Measurements from ENCODE around the gene RBM20. TPM values are rescaled to one million over a fixed set of nuclear protein-coding genes. Genes with fewer than 3 reads are reported as not detected.

RBM20 gene
- total RNA-seq, 2 experiments from 2014 or later = 0.06 to 0.17 TPM

GRCh38 chr10:110681023-110681681 lies 37.0 kb downstream of the RBM20 start:
- Mint-ChIP-seq H3K36me3 (no peaks in the 10 kb centered on the region), H3K27me3 (peaks cover 29% of the 10 kb centered on the region), H3K4me3 (no peak overlapping the region), H3K4me1 (peaks cover 5% of the 10 kb centered on the region), H3K9me3 (no peaks in the 10 kb centered on the region), H3K27ac (no peak overlapping the region)
- POLR2A ChIA-PET = no interaction called here
- no peak for DNase-seq
- ATAC-seq (ENCODE audit: low read depth) = peak; percentile 65

DNA sequence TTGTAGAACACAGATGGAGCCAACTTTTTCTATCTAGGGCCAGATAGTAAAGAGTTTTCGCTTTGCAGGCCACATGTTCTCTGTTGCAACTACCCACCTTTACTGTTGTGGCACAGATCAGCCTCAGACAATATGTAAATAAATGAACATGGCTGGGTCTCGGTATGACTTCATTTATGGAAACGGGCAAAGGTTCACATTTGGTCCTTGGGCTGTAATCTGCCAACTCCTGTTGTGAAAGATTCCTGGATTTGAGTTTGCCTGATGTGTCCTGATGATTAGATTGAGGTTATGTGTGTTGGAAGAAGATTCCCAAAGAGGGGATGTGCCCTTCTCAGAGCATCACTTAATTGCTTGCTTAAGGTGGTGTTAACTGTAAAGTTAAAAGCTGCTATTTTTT lies 38.2 kb downstream of the RBM20 start:
- Mint-ChIP-seq H3K4me3 (no peak overlapping the region), H3K36me3 (no peaks in the 10 kb centered on the region), H3K27ac (no peak overlapping the region), H3K27me3 (peaks cover 29% of the 10 kb centered on the region), H3K9me3 (no peaks in the 10 kb centered on the region), H3K4me1 (peaks cover 5% of the 10 kb centered on the region)
- POLR2A ChIA-PET = no interaction called here
- DNase-seq (no peak), ATAC-seq (ENCODE audit: low read depth) (no peak)

DNA sequence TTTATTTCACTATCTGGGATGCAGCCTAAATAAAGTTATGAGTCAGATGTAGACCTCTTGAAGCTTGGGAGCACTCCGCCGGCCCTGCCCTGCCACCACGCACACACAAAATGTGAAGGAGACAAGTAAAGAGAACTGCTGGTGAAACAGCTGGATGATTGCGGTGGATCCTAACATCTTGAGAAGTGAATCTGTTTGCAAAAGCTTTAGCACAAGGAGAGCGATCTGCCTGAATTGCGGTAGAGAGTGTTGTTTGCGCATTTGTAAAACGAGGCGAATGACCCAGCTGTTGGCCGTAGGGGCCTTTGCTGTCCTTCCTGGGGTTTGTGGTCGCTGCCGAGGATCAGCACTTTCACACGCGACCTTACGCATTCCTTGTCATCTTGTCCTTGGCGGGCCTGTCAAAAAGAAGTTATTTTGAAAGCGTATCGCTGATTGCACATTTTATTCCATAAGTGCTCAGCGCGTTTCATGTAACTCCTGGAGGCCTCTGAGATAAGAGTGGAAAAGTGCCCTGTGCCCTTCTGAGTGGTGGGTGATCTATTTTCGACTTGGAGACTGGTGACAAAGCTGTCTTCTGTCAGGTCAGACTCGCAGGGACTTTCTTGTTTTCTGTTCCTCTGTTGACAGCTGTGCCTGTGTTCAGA lies 40.8 kb downstream of the RBM20 start:
- ATAC-seq (ENCODE audit: low read depth) = no peak
- Mint-ChIP-seq H3K27ac (no peak overlapping the region), H3K9me3 (no peaks in the 10 kb centered on the region), H3K4me1 (peaks cover 5% of the 10 kb centered on the region), H3K36me3 (no peaks in the 10 kb centered on the region), H3K27me3 (peaks cover 28% of the 10 kb centered on the region), H3K4me3 (no peak overlapping the region)
- no peak for DNase-seq
- POLR2A ChIA-PET = interaction anchor here (0.6 kb wide), 1 partner anchor 28 kb away, joined by 3 read pairs; no protein-coding TSS in a partner anchor

DNA sequence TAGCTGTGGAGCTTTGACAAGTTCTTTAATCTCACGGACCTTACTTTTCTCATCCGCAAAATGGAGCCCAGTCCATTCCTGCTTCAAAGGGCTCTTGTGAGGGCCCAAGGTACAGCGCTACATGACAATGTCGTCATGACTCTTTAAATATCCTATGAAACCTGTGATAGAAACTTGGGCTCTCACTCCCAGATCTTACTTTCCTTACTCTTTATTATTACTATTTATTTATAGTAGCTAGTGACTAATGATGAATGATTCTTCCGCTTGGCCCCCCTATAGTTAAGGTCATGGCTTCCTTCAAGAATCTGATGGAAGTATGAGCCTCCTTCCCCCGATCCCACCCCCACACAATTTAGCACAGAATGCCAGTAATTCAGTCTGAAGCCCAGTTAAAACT lies 41.9 kb downstream of the RBM20 start:
- POLR2A ChIA-PET = no interaction called here
- no peaks in the 10 kb centered on the region for H3K36me3 Mint-ChIP-seq
- H3K4me1 Mint-ChIP-seq = peaks cover 1% of the 10 kb centered on the region
- H3K4me3 Mint-ChIP-seq = no peak overlapping the region
- H3K27ac Mint-ChIP-seq = no peak overlapping the region
- DNase-seq = no peak
- no peak for ATAC-seq (ENCODE audit: low read depth)
- no peaks in the 10 kb centered on the region for H3K9me3 Mint-ChIP-seq
- peaks cover 28% of the 10 kb centered on the region for H3K27me3 Mint-ChIP-seq

- H3K4me3 Mint-ChIP-seq = no peak overlapping the region
- POLR2A ChIA-PET = no interaction called here
- H3K4me1 Mint-ChIP-seq = no peaks in the 10 kb centered on the region
- H3K27ac Mint-ChIP-seq = no peak overlapping the region
- H3K27me3 Mint-ChIP-seq = peaks cover 31% of the 10 kb centered on the region
- DNase-seq = no peak
- no peak for ATAC-seq (ENCODE audit: low read depth)
- H3K36me3 Mint-ChIP-seq = no peaks in the 10 kb centered on the region
- no peaks in the 10 kb centered on the region for H3K9me3 Mint-ChIP-seq
Measured at GRCh38 chr10:110686949-110687348, 42.8 kb downstream of the RBM20 start.

GRCh38 chr10:110687400-110687799 lies 43.3 kb downstream of the RBM20 start:
- Mint-ChIP-seq H3K4me3 (no peak overlapping the region), H3K27ac (no peak overlapping the region), H3K9me3 (no peaks in the 10 kb centered on the region), H3K36me3 (no peaks in the 10 kb centered on the region), H3K4me1 (no peaks in the 10 kb centered on the region), H3K27me3 (peaks cover 27% of the 10 kb centered on the region)
- DNase-seq (no peak), ATAC-seq (ENCODE audit: low read depth) (no peak)
- POLR2A ChIA-PET = interaction anchor here (0.6 kb wide), 1 partner anchor 107 kb away, joined by 3 read pairs; no protein-coding TSS in a partner anchor

- Mint-ChIP-seq H3K36me3 (no peaks in the 10 kb centered on the region), H3K4me3 (no peak overlapping the region), H3K9me3 (peaks cover 1% of the 10 kb centered on the region), H3K27me3 (peaks cover 17% of the 10 kb centered on the region), H3K4me1 (no peaks in the 10 kb centered on the region), H3K27ac (no peak overlapping the region)
- ATAC-seq (ENCODE audit: low read depth) = no peak
- POLR2A ChIA-PET = no interaction called here
- no peak for DNase-seq
Measured at GRCh38 chr10:110691139-110691538, 47.0 kb downstream of the RBM20 start.

GRCh38 chr10:110694263-110694662 lies 50.1 kb downstream of the RBM20 start:
- Mint-ChIP-seq H3K36me3 (no peaks in the 10 kb centered on the region), H3K27ac (no peak overlapping the region), H3K4me3 (no peak overlapping the region), H3K9me3 (peaks cover 1% of the 10 kb centered on the region), H3K4me1 (no peaks in the 10 kb centered on the region), H3K27me3 (peaks cover 18% of the 10 kb centered on the region)
- no peak for ATAC-seq (ENCODE audit: low read depth)
- POLR2A ChIA-PET = no interaction called here
- DNase-seq = no peak

DNA sequence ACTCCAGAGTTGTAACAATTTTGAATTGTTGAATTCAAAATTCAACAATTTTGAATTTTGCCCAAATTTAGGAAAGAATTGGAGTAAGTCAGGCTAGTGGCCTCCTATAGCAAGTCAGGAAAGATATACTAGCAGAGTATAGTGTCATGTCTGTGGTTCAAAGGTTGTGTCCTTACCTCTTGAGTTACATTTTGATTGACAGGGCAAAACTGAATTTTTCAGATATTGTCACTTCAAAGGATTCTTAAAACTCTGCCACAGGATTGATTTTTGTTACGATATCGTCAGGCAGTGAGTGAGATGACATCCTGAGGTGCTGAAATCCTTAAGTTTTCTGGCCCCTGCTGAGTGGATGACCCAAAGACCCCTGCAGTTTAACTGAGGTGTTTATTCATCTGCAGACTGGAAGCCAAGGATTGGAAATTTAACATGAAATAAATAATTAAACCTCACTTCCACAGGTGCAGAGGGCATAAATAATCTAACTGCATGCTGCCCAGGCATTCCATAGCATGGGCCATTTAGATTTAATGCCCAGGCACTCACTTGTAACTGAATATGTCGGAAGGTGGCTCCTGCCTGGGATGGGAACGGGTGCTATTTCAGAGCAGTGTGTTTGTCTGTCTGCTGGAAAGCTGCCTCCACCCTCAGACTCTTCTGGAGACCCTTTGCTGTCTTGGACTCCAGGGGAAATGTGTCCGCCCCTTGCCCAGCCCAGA lies 50.8 kb downstream of the RBM20 start:
- no peaks in the 10 kb centered on the region for H3K36me3 Mint-ChIP-seq
- no peak overlapping the region for H3K4me3 Mint-ChIP-seq
- no peak overlapping the region for H3K27ac Mint-ChIP-seq
- POLR2A ChIA-PET = no interaction called here
- peaks cover 18% of the 10 kb centered on the region for H3K27me3 Mint-ChIP-seq
- H3K4me1 Mint-ChIP-seq = no peaks in the 10 kb centered on the region
- no peak for DNase-seq
- peaks cover 1% of the 10 kb centered on the region for H3K9me3 Mint-ChIP-seq
- ATAC-seq (ENCODE audit: low read depth) = no peak

DNA sequence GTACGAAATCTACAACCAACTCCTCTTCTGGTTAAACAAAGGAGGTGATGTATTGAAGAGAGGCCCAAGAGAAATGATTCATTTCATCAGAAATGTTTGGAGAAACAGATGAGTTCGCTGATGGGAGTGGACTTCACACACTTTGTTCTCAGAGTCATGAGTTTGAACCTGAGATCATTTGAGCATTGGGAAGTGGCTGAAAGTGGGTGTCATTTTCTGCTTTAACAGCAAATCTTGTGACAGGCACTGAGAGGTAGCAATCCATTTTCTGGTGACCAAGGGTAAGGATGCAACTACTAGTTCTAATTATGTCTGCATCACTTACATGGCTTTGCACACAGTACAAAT lies 51.4 kb downstream of the RBM20 start:
- Mint-ChIP-seq H3K4me3 (no peak overlapping the region), H3K36me3 (no peaks in the 10 kb centered on the region), H3K27ac (no peak overlapping the region), H3K27me3 (peaks cover 18% of the 10 kb centered on the region), H3K9me3 (peaks cover 1% of the 10 kb centered on the region), H3K4me1 (peaks cover 2% of the 10 kb centered on the region)
- DNase-seq (no peak), ATAC-seq (ENCODE audit: low read depth) (no peak)
- POLR2A ChIA-PET = no interaction called here

GRCh38 chr10:110696436-110696835 lies 52.3 kb downstream of the RBM20 start:
- no peak overlapping the region for H3K4me3 Mint-ChIP-seq
- POLR2A ChIA-PET = no interaction called here
- DNase-seq (no peak), ATAC-seq (ENCODE audit: low read depth) (no peak)
- H3K9me3 Mint-ChIP-seq = peaks cover 1% of the 10 kb centered on the region
- peaks cover 18% of the 10 kb centered on the region for H3K27me3 Mint-ChIP-seq
- H3K4me1 Mint-ChIP-seq = peaks cover 2% of the 10 kb centered on the region
- no peak overlapping the region for H3K27ac Mint-ChIP-seq
- no peaks in the 10 kb centered on the region for H3K36me3 Mint-ChIP-seq

GRCh38 chr10:110698340-110698739 lies 54.2 kb downstream of the RBM20 start:
- DNase-seq (no peak), ATAC-seq (ENCODE audit: low read depth) (no peak)
- H3K4me1 Mint-ChIP-seq = peaks cover 2% of the 10 kb centered on the region
- H3K27ac Mint-ChIP-seq = no peak overlapping the region
- no peaks in the 10 kb centered on the region for H3K9me3 Mint-ChIP-seq
- peaks cover 11% of the 10 kb centered on the region for H3K27me3 Mint-ChIP-seq
- no peak overlapping the region for H3K4me3 Mint-ChIP-seq
- POLR2A ChIA-PET = no interaction called here
- no peaks in the 10 kb centered on the region for H3K36me3 Mint-ChIP-seq

DNA sequence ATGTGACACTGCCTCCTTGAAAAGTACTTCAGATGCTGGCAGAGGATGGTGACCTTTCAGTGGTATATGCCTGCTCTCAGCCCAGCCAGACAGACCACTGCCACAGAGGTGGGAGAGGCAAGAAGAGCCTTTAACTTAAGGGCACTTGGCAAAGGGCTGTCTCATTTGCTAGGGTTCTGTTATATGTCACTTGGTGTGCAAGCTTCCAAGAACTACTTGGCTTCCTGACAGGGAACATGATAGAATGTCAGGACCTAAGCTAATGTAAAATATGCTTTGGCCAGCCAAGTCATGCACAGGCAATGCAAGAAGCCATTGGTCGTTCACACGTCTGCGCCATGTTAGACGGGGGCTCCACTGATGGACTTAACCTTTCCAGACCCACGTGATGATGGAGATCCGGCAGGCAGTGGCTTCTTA lies 54.7 kb downstream of the RBM20 start:
- Mint-ChIP-seq H3K4me1 (peaks cover 2% of the 10 kb centered on the region), H3K4me3 (no peak overlapping the region), H3K27me3 (peaks cover 6% of the 10 kb centered on the region), H3K9me3 (no peaks in the 10 kb centered on the region), H3K36me3 (no peaks in the 10 kb centered on the region), H3K27ac (no peak overlapping the region)
- DNase-seq = no peak
- ATAC-seq (ENCODE audit: low read depth) = no peak
- POLR2A ChIA-PET = no interaction called here

DNA sequence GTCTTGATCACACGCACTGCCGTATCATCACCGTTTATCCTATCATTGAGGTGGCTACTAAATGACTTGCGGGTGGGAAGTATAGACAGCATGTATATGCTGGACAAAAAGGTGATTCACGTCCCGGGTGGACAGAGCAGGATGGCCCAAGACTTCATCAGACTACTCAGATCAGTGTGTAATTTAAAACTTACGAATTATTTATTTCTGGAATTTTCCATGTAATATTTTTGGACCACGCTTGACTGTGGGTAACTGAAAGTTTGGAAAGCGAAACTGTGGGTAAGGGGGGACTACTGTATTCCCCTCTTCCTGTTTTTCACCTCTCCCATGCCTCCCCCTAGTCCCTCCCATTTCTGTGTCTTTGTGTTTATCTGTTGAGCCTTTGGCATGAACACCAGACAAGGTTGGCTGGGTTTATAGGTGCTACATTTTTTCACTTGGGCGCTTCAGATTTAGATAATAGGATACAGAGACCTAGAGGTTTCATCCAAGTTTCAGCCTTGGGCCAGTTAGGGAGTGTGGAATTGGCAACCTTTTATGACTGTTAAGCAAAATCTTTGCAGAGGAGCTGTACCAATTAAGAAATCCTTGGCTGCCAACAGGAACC lies 55.8 kb downstream of the RBM20 start:
- Mint-ChIP-seq H3K27me3 (peaks cover 10% of the 10 kb centered on the region), H3K9me3 (no peaks in the 10 kb centered on the region), H3K36me3 (no peaks in the 10 kb centered on the region), H3K4me3 (no peak overlapping the region), H3K4me1 (peaks cover 2% of the 10 kb centered on the region), H3K27ac (no peak overlapping the region)
- POLR2A ChIA-PET = no interaction called here
- DNase-seq = no peak
- no peak for ATAC-seq (ENCODE audit: low read depth)
